Activated CD8-positive, alpha-beta memory T cell treated with anti-CD3 and anti-CD28 coated beads, Interleukin-2, amount 50 U/mL, for 24 hours (primary cell): ENCODE data around the gene CAPSL.
"Not testable (repeated sequence)": the region's sequence is repeated elsewhere in the genome, so short reads cannot be mapped to it uniquely, and the experiment has no call there.

ENCODE experiments used
- DNase-seq: peaks from one replicate; pipeline ENCODE4 v3.0.0-alpha.2; 2020; ENCODE audit errors: extremely low read depth

CAPSL gene

DNA sequence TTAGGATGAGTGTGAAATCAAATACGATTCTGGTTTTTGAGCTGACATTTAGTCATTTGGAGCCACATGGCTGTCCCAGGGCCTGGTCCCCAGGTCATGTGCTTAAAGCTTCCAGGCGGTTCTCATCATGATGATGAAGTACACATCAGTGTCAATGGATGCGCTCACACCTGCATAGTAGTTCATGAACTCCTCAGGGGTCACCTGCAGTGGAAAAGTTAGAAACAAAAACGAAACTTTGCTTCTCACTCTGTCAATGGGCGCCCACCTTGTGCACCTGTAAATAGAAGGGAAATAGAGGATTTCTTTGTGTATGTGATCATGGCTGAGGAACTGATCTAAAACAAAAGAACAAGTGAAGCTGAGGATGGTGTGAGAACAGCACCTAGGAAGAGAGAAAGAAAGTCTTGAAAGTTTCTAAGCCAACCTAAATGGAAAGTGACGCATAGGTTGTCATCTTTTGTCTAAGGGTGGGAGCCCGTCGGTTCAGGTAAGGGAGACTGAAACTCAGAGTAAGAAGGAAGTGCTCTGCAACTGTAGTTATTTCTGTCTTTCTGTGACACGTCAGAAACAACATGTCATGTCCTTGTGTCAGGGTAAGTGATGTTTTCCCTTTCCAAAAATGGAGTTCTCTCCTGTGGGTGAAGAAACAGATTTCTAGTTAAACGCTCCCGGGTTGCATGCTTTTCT is 33.8 kb downstream of the CAPSL start:
- DNase-seq, result no peak

DNA sequence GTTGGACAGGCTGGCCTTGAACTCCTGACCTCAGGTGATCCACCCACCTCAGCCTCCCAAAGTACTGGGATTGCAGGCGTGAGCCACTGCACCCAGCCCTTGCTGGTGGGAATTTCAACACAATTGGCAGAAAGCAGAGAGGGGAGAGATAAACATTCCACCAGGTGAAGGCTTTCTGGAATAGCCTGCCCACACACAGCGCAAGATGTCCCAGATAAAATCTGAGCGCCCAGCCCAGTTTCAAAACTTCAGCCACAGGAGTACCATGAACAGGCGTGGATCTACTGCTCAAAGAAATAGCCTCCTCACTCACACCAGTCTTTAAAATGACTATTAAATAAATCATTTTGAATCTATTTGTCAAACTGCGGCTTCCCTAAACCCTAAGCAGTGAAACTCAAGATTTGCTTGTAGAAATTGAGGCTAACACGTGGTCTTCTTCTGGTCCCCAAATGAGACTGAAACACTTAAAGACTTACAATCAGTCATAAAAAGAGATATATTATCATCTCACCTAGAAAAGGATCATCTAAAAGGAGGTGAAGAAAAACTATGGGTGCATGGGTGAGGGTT is 34.7 kb downstream of the CAPSL start:
- no peak for DNase-seq

DNA sequence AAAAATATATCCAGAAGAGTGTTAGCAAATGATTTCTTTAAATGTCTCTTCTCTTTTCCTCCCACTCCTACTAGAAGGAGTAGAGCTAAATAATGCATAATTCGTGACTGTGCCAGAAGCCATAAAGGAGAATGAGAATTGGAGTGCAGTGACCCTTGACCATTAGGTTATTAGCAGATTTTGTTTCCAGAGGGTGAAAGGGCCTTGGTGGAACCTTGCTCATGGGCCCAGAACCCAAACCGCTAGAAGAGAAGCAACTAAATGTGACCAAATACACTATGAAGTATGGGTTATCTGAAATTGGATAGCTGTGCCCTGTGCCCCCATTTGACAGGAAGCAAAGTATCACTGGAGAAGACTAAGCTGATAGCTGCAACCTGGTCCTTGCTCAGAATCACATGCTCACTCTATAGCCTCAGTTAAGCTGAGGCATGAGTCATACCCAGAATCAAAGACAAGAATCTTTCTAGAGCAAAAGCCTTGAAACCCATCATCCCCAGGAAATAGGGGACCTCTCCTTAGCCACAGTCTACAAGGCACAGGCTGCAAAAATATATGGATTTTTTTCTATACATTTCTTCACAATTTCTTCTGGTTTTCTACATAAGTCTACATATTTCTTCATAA is 36.3 kb downstream of the CAPSL start:
- no peak for DNase-seq

DNA sequence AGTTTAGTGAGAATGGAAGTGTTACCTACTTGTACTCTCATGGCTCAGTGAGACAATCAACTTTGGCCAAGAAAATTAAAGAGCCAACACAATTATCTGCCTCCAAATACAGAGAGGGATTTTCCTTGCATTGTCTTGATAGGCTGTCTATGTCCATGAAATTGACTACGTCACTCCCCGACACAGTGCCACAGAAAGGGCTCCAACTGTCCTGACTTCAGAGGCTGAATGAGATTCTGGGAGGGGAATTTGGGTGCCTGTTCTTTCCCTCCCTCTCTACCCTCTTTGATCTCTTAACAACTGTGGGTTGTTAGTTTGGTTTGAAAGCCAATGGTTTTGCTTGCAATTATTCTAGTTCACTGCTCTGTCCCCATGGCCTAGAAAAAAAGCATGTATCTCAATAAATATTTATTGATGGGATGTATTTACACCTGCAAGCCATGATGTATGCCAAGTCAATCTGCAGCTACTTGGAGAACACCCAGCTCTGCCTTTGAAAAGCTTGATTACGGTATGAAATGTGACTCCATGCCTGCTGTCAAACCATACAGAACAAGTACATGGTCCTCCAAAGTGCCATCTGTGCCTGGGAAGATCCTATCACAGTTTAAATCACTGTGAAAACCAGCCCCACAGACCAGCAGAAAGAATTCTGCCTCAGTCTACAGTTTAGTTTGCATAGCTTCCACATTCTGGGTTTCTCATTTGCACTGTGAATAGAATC is 37.3 kb downstream of the CAPSL start:
- DNase-seq, result no peak

DNA sequence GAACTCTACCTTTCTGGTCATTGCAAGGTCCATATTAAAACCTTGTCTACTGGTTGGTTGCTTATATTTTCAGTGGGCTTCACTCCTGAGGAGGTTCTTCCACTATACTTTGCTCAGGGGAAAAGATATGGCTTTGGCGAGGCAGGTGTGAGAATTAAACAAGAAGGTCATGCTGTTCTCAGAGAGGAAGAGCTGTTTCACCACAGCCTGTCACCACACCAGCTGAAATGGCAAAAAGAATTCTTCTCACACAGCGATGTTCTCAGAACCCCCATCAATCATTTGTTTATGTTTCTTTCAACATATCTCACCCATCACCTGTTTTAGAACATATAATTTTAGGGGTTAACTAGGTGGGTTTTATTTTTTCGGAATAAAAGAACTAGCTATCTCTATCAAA is 38.6 kb downstream of the CAPSL start:
- DNase-seq, result no peak

DNA sequence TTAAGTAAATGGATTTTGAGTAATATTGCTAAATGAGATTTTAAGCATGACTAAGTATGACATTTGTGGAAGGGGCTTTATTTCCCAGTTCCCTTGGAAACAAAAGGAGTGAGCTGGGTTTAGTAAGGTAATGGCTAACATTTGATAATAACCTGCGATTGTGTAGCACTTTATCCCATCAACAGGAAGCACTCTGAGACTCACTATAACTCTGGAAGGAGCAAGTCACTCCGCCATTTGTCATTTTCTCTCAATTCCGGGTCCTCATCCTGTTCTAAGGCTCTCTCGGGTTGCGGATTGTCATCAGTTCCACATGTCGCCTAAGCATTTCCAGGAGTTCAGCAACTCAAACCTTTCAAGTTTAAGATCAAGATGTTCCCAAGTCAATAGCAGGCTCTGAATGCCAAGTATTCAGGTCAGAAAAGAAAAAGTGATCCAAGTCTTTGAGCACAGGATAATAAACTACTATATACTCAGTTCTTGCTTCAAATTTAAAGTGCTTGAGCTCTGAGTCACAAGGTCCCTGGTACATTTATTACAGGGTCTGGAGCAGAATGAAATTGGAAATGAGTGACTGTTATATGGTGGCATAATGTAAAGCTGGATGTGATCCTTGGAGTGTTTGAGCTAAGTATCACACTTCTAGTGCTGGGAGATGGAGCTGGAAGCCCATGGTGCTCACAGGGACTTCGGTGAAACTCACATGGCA is 39.3 kb downstream of the CAPSL start:
- DNase-seq, result no peak

DNA sequence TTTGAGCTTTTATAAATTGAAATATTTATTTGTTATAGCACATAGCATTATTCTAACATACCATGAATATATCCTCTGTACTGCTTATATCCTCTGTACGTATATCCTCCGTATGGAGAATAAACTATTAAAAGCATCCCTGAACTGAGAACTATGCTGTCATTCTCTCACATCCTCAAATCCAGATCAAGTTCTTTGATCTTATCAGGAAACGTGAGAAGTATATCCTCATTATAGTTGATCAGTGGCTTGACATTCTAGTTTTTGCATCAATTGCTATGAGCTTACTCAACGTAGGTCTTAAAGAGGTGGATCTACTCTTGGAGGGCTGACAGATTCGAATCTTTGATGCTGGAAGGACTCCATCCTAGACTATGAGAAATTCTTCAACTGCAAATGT is 44.3 kb downstream of the CAPSL start:
- DNase-seq, result no peak

DNA sequence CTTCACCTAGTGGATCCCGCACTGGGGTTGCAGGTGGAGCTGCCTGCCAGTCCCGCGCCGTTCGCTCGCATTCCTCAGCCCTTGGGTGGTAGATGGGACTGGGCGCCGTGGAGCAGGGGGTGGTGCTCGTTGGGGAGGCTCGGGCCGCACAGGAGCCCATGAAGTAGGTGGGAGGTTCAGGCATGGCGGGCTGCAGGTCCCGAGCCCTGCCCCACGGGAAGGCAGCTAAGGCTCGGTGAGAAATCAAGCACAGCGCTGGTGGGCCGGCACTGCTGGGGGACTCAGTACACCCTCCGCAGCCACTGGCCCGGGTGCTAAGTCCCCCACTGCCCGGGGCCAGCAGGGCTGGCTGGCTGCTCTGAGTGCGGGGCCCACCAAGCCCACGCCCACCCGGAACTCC is 45.6 kb downstream of the CAPSL start:
- DNase-seq, result not testable (repeated sequence)

DNA sequence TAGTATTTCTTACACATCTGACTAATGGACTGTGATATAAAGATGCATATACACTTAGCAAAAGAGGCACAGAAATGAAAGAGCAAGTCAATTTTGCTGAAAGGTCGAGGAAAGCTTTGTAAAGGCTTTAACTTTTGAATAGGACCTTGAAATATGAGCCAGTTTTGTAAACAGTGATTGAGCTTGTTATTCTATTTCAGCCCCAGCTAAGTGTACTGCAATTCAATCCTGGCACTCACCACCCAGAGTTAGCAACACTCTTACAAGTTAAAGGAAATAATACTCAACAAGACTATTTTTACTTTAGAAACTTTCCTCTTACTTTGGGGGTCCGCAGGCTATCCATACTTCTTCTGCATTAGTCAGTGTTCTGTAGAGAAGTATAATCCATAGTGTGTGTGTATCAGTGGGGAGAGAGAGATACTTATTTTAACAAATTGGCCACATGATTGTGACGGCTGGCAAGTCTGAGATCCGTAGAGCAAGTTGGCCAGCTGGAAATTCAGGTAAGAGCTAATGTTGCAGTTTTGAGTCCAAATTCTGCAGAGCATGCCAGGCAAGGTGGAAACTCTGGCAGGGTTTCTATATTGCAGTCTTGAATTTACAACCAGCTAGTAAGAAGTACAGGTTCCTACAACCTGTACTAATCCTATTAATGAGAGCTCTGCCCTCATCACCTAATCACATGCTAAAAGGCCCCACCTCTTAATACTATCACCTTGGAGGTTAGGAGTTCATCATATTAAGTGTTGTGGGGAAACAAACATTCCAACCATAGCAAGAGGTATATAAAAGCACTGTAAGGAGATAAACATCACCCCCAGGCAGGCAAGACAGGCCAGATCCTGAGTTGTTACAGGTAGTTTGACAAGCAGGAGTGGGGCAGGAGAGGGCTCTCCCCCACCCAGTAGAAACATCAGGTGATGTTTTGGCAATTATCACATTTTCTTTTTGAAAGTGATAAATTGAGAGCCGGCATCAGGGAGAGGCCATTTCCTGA is 48.1 kb downstream of the CAPSL start:
- DNase-seq, result no peak

DNA sequence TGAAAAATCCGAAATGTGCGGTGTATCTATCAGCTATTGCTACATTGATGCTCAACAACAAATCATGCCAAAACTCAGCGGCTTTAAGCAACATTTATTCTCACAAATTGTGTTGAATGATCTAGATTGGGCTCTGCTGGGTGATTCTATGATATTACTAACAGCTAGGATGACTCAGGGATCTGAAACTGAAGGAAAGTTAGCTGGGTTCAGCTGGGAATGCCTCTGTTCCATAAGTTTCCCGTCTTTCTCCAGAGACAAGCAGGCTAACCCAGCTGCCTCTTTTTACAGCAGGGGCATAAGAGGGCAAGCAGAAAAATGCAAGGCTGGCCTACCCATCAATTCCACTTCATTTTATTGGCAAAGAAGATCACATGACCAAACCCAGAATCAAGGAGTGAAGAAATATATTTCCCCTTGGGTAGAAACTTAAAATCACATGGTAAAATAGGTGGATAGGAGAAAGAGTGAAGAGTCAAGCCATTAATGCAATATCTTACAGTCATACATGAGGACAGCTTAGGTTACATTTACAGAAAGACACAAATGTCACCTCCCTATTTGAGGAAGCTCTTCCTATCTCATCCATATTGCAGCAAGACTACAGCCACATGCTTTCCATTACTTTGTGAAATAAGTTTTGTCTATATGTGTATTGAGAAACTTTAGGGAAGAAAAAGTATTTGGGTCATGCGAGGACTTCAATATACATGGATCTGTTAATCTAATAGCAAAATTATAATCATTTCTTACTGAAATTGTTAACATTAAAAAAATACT is 50.9 kb downstream of the CAPSL start:
- DNase-seq, result no peak

DNA sequence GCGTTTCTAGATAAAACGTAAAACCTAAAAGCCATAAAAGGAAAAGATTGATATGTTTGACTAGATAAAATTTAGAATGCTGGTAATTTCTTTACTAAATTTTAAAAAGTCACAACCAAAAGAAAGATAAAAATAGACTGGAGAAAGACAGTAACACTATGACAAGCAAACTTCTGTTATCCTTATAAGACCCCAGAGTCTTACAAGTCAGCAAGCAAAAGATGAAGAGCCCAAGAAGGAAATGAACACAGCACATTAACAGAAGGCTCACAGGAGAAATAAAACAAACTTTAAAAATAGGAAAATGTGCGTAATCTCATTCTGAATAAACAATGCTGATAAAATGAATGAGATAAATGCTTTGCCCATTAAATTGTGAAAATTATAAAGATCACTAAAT is 52.0 kb downstream of the CAPSL start:
- DNase-seq, result no peak

DNA sequence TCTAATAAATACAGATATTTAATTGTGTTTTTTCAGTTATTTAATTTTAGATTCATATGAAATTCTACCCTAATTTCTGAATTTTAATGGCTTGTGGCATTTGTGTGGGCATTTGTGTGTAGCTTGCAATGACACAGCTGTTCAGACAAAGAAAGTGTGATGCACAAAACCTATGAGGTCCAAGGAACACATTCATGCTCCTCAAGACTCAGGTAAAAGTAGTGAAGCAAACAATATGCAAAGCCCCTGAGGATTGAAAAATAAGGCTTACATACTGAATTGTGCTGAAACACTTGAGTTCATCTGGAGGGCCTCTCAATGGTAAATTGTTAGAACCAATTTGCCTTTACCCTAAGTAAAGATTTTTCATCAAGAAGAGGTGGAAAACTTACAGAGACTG is 53.6 kb downstream of the CAPSL start:
- DNase-seq, result no peak

DNA sequence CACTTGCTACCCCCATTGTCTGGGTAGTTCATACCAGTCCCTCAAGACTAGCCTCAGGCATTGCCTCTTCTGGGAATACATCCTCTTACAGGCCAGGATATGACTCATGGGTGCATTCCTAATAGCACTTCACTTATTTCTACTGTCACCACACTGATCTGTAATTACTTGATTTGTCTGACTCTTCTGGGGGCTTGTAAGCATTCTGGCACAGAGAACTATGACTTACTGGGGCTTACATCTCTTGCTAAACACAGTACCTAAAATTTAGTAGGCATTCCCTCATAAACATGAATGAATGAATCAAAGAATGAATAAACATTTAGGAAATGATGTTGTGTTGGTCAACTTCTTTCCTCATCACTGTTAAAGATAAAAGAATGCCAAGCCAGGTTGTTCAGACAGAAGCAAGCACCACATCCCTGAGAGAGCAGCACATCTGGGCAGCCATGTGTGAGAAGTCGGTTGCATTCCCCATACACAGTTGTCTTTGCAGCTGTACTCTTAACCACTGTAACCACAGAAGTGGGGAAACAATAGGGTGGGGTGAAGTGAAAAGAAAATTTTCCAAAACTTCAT is 54.1 kb downstream of the CAPSL start:
- DNase-seq, result no peak

DNA sequence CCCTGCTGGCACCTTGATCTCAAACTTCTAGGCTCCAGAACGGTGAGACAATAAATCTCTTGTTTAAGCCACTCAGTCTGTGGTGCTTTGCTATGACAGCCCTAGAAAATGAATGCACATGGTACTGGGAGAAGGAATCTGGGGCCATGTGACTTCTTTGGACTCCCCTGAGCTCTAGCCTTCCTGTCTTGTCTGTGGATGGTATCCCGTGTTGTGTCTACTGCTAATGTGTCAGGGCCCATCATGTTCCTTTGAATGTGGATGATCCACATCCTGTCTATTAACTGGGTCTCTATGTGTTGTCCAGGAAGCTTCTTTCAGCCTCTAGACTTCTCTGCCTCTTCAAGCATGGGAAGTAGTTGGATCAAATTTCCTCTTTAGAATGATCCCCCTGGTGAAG is 56.7 kb downstream of the CAPSL start:
- no peak for DNase-seq

DNA sequence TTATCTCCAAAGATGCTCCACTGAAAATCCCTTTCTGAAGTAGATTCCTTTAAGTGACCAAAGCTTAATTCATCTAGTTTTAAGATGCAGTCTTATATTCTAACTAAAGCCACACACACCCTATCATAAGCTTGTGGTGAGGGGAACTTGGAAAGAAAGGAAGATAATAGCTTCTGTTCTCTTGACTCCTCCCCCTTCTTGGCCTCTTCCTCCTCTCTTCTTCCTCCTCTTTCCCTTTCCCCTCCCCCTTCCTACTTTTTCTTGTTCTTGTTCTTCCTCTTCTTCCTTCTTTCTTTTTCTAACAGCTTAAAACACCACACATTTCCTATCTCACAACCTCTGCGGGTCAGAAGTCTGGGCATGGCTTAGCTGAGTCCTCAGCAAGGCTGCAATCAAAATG is 58.3 kb downstream of the CAPSL start:
- no peak for DNase-seq

DNA sequence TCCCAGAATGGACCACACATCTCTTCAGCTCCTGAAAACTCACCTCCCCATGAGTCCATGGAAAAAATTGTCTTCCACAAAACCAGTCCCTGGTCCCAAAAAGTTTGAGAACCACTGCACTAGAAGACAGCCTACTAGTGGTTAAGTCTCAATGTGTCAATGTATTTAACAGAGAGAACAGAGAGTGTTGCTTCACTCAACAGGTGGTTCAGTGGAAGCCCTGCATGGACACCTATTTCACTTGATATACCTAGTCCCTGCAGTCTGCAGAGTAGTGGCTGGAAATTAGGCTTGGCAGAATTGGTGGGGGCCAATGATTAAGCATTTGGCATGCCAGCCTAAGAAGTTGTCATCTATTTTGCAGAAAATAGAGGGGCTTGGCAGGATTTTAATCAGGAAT is 58.8 kb downstream of the CAPSL start:
- DNase-seq, result no peak

DNA sequence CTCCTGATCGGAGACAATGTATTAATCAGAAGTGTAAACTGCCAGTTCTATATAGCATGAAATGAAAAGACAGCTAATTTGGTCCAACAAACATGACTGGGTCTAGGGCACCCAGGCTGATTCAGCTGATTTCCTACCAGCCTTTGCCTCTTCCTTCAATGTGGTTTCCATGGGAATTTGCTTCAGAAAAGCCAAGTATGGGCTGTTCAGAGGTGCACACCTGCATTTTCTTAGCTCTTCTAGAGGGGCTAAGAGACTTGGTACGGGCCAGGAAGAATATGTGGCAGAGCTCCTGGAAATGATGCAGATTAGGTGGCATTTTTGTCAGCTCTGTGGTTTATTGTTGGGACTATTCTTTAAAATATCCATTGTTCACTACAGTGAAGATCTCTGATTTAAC is 59.3 kb downstream of the CAPSL start:
- DNase-seq, result no peak

DNA sequence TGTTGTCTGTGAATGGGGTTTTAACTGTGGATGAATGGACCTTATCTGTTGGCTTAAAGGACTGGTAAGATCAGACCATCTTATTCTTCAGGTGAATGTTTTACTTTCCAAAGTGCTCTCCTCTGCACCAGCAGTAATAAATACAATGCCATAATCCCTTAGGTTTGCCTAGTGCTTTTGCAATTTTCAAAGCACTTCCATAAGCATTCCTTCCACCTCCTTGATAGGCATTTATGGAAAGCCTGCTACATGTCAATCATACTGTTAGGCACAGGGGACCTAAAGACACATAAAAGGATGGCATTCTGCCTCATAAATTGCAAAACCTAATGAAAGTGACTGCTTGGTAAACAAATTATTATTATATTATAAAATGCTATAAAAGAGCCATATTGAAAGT is 60.3 kb downstream of the CAPSL start:
- DNase-seq, result no peak

DNA sequence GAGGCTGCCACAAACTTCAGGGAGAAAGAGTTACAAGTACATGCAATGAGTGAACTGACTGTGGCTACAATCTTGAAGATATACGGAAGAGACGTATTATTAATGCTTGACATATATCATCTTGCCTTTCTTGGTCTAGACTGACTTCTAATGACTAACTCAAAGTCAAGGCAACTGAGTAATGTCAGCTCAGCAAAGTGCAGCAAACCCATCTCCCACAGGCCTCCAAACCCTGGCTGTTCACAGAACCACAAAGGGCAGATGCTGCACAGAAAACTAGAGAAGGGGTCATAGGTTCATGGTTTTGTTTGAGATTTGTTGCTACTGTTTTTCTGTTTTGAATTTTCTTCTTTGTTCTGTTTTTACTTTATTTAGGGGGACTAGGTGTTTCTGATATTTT is 60.8 kb downstream of the CAPSL start:
- DNase-seq, result no peak

DNA sequence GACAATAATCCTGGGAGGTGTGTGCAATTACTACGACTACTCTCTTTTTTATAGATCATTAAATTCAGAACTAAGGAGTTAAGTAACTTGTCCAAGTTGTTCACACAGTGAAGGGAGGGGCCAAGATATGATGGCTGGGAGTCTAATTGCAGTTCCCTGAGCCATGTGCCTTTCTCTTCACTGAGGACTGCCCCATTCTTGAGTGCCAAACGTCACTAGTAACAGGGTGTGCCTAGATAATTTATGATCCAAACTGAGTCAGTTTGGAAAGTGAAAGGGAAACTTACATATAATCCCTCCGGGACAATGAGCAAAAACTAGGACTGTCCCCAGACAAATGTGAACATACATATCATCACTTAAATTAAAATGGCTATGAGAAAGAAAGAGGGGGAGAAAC is 61.5 kb downstream of the CAPSL start:
- no peak for DNase-seq
